Right lobe of liver (tissue), 6 donors: ENCODE results near the gene NCOA3. TPM values are rescaled to one million over a fixed set of nuclear protein-coding genes. Genes with fewer than 3 reads are reported as not detected.

Source experiments
- ATAC-seq, 4 donors: fragments of 200-7000 bp; cut with Tn5 transposase; one replicate each; pipeline ENCODE4 v1.9.1; 2020; ENCODE audit warnings: mild to moderate bottlenecking in 4 of 4, moderate library complexity in 4 of 4
- DNase-seq, 3 donors: peaks; one replicate each; pipeline ENCODE4 v3.0.0-alpha.2; 2020
- H3K27ac ChIP-seq, 3 donors: fragments of 200-600 bp; one replicate each; pipeline ENCODE4 v1.8.0; 2022
- H3K27me3 ChIP-seq, 2 donors: fragments of 200-600 bp; one replicate each; pipeline ENCODE4 v1.8.0; 2022
- H3K36me3 ChIP-seq, 4 donors: fragments of 200-600 bp; sonication (generic) in 1 of 4; one replicate each; pipeline versions ENCODE4 v1.5.1 to v1.8.0; 2017 to 2022; ENCODE audit warnings: control low read depth in 1 of 4
- H3K4me1 ChIP-seq, 4 donors: fragments of 200-600 bp; sonication (generic) in 1 of 4; one replicate each; pipeline versions ENCODE4 v1.5.1 to v1.8.0; 2017 to 2022; ENCODE audit warnings: control low read depth in 1 of 4
- H3K4me3 ChIP-seq, 3 donors: fragments of 200-600 bp; one replicate each; pipeline ENCODE4 v1.8.0; 2022
- H3K9me3 ChIP-seq, 4 donors: fragments of 200-600 bp; sonication (generic) in 1 of 4; one replicate each; pipeline versions ENCODE4 v1.5.1 to v1.8.0; 2017 to 2022; ENCODE audit warnings: control low read depth in 1 of 4
- POLR2A ChIP-seq: fragments of 450-650 bp; IDR thresholded peaks from one replicate; pipeline ENCODE4 v1.6.1; 2017; ENCODE audit warnings: antibody characterized with exemption, mild to moderate bottlenecking
- WGBS: methylation state at CpG from one replicate; pipeline ENCODE4 v1.1.6; 2018; ENCODE audit warnings: low coverage, low lambda C conversion rate; ENCODE audit not compliant: insufficient coverage; ENCODE audit errors: missing lambda C conversion rate; 5-methylcytosine and 5-hydroxymethylcytosine counted together
- intact Hi-C, 2 donors: fragments of 100-400 bp; cut with DNase I; formaldehyde crosslinking; loops; one replicate each; pipeline versions ENCODE4 v1.11.2 to v1.14.1; 2022
- total RNA-seq, 6 experiments: library from RNA; depleted of rRNA in 2 of 6; stranded (reverse); fragments of >200 nt in 2 of 6; fragmentation: NEBNext Ultra II Directional in 3 of 6; extraction: Animal tissue kit (Norgen Biotek cat#: 25700) in 3 of 6; gene quantifications; one replicate each; pipeline versions ENCODE4 v1.1.0 to v1.2.4, GENCODE V29; 2016 to 2023
- TF ChIP-seq, protein P1 (sequence below), 4 donors: fragments of 200-600 bp in 3 of 4; fragments of 450-650 bp in 1 of 4; IDR thresholded peaks; one replicate each; pipeline versions ENCODE4 v1.5.1 to v1.8.0; 2016 to 2022; ENCODE audit warnings: antibody characterized with exemption in 4 of 4, mild to moderate bottlenecking in 2 of 4
- donor health status: DM: no; HTN: yes; CAD: no.
- donor health status: DM: no; HTN: no; CAD: no.
- donor health status: DM: no; HTN: no; CAD: no.
- donor health status: DM: no; HTN: yes; CAD: no.
- donor health status: DM: no; HTN: yes; CAD: no.

The NCOA3 gene
- total RNA-seq, 6 experiments from 2014 or later: 11.2 to 15.1 (median 13.8) TPM

DNA sequence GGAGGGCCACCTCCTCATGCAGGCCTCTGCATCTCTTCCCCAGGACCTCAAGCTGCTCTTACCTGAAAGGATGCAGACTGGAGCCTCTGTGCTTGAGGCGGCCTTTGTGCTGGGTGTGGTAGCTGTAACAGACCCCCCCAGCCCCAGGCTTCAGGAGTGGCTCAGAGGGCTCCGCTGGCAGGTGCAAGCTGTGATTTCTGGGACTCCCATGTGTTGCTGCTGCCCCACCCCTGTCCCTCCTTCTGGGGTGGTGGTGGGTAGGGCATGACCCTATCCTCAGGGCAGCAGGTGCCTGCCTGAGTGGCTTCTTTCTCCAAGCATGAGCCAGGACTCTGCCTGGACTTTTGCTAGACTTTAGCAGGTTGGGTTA, 162.4 kb downstream of the NCOA3 start:
- TF ChIP-seq, protein P1, sequence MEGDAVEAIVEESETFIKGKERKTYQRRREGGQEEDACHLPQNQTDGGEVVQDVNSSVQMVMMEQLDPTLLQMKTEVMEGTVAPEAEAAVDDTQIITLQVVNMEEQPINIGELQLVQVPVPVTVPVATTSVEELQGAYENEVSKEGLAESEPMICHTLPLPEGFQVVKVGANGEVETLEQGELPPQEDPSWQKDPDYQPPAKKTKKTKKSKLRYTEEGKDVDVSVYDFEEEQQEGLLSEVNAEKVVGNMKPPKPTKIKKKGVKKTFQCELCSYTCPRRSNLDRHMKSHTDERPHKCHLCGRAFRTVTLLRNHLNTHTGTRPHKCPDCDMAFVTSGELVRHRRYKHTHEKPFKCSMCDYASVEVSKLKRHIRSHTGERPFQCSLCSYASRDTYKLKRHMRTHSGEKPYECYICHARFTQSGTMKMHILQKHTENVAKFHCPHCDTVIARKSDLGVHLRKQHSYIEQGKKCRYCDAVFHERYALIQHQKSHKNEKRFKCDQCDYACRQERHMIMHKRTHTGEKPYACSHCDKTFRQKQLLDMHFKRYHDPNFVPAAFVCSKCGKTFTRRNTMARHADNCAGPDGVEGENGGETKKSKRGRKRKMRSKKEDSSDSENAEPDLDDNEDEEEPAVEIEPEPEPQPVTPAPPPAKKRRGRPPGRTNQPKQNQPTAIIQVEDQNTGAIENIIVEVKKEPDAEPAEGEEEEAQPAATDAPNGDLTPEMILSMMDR (IDR thresholded peaks at IDR 0.05): no peak
- TF ChIP-seq POLR2A: no peak
- intact Hi-C loops: no loop called here
- Histone ChIP-seq H3K27ac (no peak overlapping the region), H3K36me3 (peaks cover 0 to 3% (median 0%) of the 10 kb centered on the region in 4 donors), H3K9me3 (no peaks in the 10 kb centered on the region), H3K27me3 (no peaks in the 10 kb centered on the region), H3K4me1 (peaks cover 0 to 4% (median 0%) of the 10 kb centered on the region in 4 donors), H3K4me3 (no peak overlapping the region)
- DNase-seq (no peak), ATAC-seq (peak in 1 of 4 donors; percentile 5)
- no CpG with 5 or more reads among the region's 2 CpGs for WGBS

DNA sequence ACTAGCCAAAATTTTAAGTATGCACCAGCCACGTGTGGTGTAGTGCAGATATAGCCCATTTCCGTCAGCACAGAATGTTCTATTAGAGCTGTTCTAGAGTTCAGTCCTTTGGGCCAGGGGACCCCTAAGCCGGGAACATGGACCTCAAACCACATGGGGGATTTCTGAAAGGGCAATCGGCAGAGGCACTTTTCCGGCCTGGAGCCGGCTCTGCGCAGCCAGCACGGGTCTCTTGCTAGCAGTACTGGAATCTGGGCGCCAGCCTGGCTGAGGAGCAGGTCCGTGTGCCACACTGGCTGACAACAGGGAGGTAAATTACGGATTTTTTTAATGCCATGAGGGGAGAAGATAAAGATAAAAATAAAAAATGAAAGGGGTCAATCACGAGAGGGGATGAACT, 163.1 kb downstream of the NCOA3 start:
- Histone ChIP-seq H3K9me3 (no peaks in the 10 kb centered on the region), H3K4me1 (peaks cover 0 to 4% (median 0%) of the 10 kb centered on the region in 4 donors), H3K27me3 (no peaks in the 10 kb centered on the region), H3K4me3 (no peak overlapping the region), H3K27ac (no peak overlapping the region), H3K36me3 (peaks cover 0 to 3% (median 0%) of the 10 kb centered on the region in 4 donors)
- ATAC-seq (no peak), DNase-seq (no peak)
- TF ChIP-seq, protein P1 (IDR thresholded peaks at IDR 0.05): no peak
- no peak for TF ChIP-seq POLR2A
- intact Hi-C loops: loop anchor here in 1 of 2 donors (5.0 kb wide), 1 partner anchor 963 kb away; no protein-coding TSS in a partner anchor
- 86% methylated on average over 10 of the region's 12 CpGs for WGBS

DNA sequence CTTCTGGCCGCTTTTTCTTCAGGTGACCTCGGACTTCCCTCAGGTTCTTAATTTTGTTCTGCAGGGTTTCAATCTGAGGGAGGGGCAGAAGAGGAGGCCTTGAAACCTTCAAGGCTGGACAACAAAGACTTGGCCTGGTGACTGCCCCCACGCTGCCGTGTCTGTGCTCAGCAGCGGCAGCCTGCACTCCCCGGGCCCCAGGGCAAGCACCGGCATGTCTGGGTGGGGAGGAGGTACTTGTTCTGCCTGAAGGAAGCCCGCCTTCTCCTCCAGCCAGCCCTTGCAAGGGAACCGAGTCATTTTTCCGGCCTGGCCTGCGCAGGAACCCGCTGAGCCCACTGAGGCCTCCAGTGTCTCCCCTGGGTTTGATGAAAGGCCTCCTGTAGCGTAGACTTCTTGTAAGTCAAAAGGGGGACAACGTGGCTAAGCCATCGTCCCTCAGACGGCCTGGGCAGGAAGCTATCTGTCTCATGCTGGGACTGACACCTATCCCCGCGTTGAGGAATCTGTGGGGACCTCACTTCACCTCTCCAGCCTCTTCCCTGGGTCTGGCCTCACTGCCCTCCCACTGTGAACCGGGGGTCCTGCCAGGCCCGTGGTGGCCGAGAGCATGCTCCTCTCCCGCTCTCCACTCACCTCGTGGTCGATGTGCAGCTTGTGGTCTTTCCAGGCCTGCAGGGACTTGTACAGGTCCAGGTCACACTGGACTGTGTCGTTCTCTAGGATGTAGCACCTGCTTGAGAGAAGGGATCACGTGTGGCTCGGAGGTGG, 163.7 kb downstream of the NCOA3 start:
- TF ChIP-seq, protein P1 (IDR thresholded peaks at IDR 0.05): no peak
- no peak for TF ChIP-seq POLR2A
- Histone ChIP-seq H3K9me3 (no peaks in the 10 kb centered on the region), H3K4me1 (peaks cover 0 to 4% (median 0%) of the 10 kb centered on the region in 4 donors), H3K4me3 (no peak overlapping the region), H3K27me3 (no peaks in the 10 kb centered on the region), H3K27ac (no peak overlapping the region), H3K36me3 (peaks cover 0 to 3% (median 0%) of the 10 kb centered on the region in 4 donors)
- no peak for ATAC-seq
- DNase-seq: no peak
- intact Hi-C loops: loop anchor here in 1 of 2 donors (5.0 kb wide), 1 partner anchor 962 kb away; no protein-coding TSS in a partner anchor
- WGBS: 89% methylated on average over 8 of the region's 27 CpGs

DNA sequence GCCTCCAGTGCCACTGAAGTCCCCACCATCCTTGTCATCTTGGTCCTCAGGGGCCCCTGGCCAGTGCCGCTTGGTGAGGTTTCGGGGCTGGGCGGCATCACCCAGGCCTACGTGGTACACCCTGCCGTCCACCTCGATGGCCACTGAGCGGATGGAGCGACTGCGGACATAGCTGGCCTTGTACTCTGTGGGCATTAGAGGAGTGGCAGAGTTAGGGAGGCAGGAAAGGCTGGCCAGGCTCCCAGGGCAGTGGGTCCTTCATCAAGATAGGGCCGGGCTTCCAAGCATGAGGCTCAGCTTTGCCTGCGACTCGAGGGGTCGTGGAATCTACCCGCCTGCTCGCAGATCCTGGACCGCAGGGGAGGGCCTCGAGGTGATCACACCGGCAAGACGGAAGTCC, 164.6 kb downstream of the NCOA3 start:
- WGBS: 87% methylated on average over 7 of the region's 19 CpGs
- H3K4me3 ChIP-seq: no peak overlapping the region
- TF ChIP-seq POLR2A: no peak
- TF ChIP-seq, protein P1 (IDR thresholded peaks at IDR 0.05): no peak
- H3K27me3 ChIP-seq: no peaks in the 10 kb centered on the region
- ATAC-seq (no peak), DNase-seq (no peak)
- no peak overlapping the region for H3K27ac ChIP-seq
- H3K36me3 ChIP-seq: peaks cover 0 to 3% (median 0%) of the 10 kb centered on the region in 4 donors
- intact Hi-C loops: loop anchor here in 1 of 2 donors (5.0 kb wide), 1 partner anchor 961 kb away; no protein-coding TSS in a partner anchor
- no peaks in the 10 kb centered on the region for H3K9me3 ChIP-seq
- peaks cover 0 to 4% (median 0%) of the 10 kb centered on the region in 4 donors for H3K4me1 ChIP-seq
